IMR-90 (cell line): ENCODE measurements around the gene ERGIC1.

Experiments used
- CEBPB ChIP-seq: IDR thresholded peaks from 2 replicates; pipeline ENCODE4 v1.6.1; 2012; ENCODE audit warnings: low read depth, low read length, improper control_type of control experiment
- CHD1 ChIP-seq: IDR thresholded peaks from 2 replicates; pipeline ENCODE4 v1.6.1; 2012; ENCODE audit warnings: low read depth, low read length, improper control_type of control experiment
- CTCF ChIP-seq: conservative IDR thresholded peaks from 2 replicates; pipeline ENCODE4 v1.5.1; 2012; ENCODE audit warnings: mild to moderate bottlenecking, low read depth, low read length, improper control_type of control experiment
- ELK1 ChIP-seq: fragments of 150-350 bp; IDR thresholded peaks from 2 replicates; pipeline ENCODE4 v1.6.1; 2016; ENCODE audit warnings: low read depth, mild to moderate bottlenecking, low read length, moderate library complexity, borderline replicate concordance
- MAFK ChIP-seq: IDR thresholded peaks from 2 replicates; pipeline ENCODE4 v1.6.1; 2012; ENCODE audit warnings: low read depth, low read length, improper control_type of control experiment
- MAZ ChIP-seq: IDR thresholded peaks from 2 replicates; pipeline ENCODE4 v1.6.1; 2012; ENCODE audit warnings: low read depth, mild to moderate bottlenecking, low read length, improper control_type of control experiment, moderate library complexity, borderline replicate concordance
- MXI1 ChIP-seq: IDR thresholded peaks from 2 replicates; pipeline ENCODE4 v1.6.1; 2012; ENCODE audit warnings: low read depth, mild to moderate bottlenecking, low read length, moderate library complexity, borderline replicate concordance
- POLR2A ChIP-seq: IDR thresholded peaks from 2 replicates; pipeline ENCODE4 v1.6.1; 2012; ENCODE audit warnings: mild to moderate bottlenecking, low read depth, low read length
- RAD21 ChIP-seq: IDR thresholded peaks from 2 replicates; pipeline ENCODE4 v1.6.1; 2012; ENCODE audit warnings: low read length, improper control_type of control experiment
- SMC3 ChIP-seq: fragments of 150-350 bp; IDR thresholded peaks from 2 replicates; pipeline ENCODE4 v1.6.1; 2016; ENCODE audit warnings: low read depth, mild to moderate bottlenecking, antibody characterized with exemption, low read length, moderate library complexity
- USF2 ChIP-seq: fragments of 150-350 bp; IDR thresholded peaks from 2 replicates; pipeline ENCODE4 v1.6.1; 2017; ENCODE audit warnings: mild to moderate bottlenecking, antibody characterized with exemption, low read length, low read depth

- TF ChIP-seq SMC3 (no peak), CTCF (no peak), POLR2A (no peak), MAZ (no peak), CEBPB (no peak), MXI1 (no peak), CHD1 (no peak), ELK1 (no peak), MAFK (no peak), USF2 (no peak), RAD21 (no peak)
Observed at GRCh38 chr5:172850454-172850797, 16.4 kb downstream of the ERGIC1 start.
